Natural killer cell (primary cell): Measurements from ENCODE around the gene CKM. TPM values are rescaled to one million over a fixed set of nuclear protein-coding genes. Genes with fewer than 3 reads are reported as not detected.

Experiments used
- ATAC-seq, 3 donors: fragments of 150-1000 bp in 2 of 3; fragments of 200-7000 bp in 1 of 3; cut with Tn5 transposase; 1 replicate in 1 of 3; 2 replicates in 2 of 3; pipeline ENCODE4 v1.10.0; 2021; ENCODE audit warnings: mild to moderate bottlenecking in 2 of 3, moderate library complexity in 2 of 3
- DNase-seq, 2 donors: peaks; one replicate each; pipeline versions ENCODE4 v3.0.0 to v3.0.0-alpha.2; 2013 to 2021; ENCODE audit warnings: mixed read lengths in 1 of 2
- H3K27ac ChIP-seq: one replicate; pipeline ENCODE4 v1.5.1; 2013; ENCODE audit warnings: mild to moderate bottlenecking, low read length
- H3K27me3 ChIP-seq: one replicate; pipeline ENCODE4 v1.6.1; 2013; ENCODE audit warnings: low read length; ENCODE audit not compliant: control insufficient read depth, insufficient read depth
- H3K36me3 ChIP-seq: one replicate; pipeline ENCODE4 v1.6.1; 2013; ENCODE audit warnings: low read length; ENCODE audit not compliant: control insufficient read depth, insufficient read depth
- H3K4me1 ChIP-seq: one replicate; pipeline ENCODE4 v1.6.1; 2013; ENCODE audit warnings: low read length; ENCODE audit not compliant: control insufficient read depth, insufficient read depth
- H3K4me3 ChIP-seq: one replicate; pipeline ENCODE4 v1.5.1; 2013; ENCODE audit warnings: low read length
- H3K9me3 ChIP-seq: one replicate; pipeline ENCODE4 v1.6.1; 2013; ENCODE audit warnings: low read length; ENCODE audit not compliant: control insufficient read depth, insufficient read depth
- H3K27ac Mint-ChIP-seq, 2 donors: one replicate each; pipeline ENCODE4 v1.8.0; 2022; ENCODE audit warnings: mild to moderate bottlenecking in 2 of 2, mixed read lengths in 2 of 2, moderate library complexity in 1 of 2
- H3K27me3 Mint-ChIP-seq, 2 donors: one replicate each; pipeline ENCODE4 v1.8.0; 2022; ENCODE audit warnings: low read depth in 2 of 2, mixed read lengths in 2 of 2
- H3K36me3 Mint-ChIP-seq: one replicate; pipeline ENCODE4 v1.8.0; 2022; ENCODE audit warnings: mixed read lengths
- H3K4me1 Mint-ChIP-seq, 2 donors: one replicate each; pipeline ENCODE4 v1.8.0; 2022; ENCODE audit warnings: mixed read lengths in 2 of 2
- H3K4me3 Mint-ChIP-seq: one replicate; pipeline ENCODE4 v1.8.0; 2022; ENCODE audit warnings: mild to moderate bottlenecking, moderate library complexity, mixed read lengths
- H3K9me3 Mint-ChIP-seq, 2 donors: one replicate each; pipeline ENCODE4 v1.8.0; 2022; ENCODE audit warnings: mixed read lengths in 2 of 2
- CTCF ChIP-seq: fragments of 200-600 bp; IDR thresholded peaks from one replicate; pipeline ENCODE4 v1.8.0; 2022; ENCODE audit warnings: antibody characterized with exemption
- WGBS: methylation state at CpG from one replicate; pipeline ENCODE4 v1.1.7; 2013; ENCODE audit warnings: missing lambda C conversion rate; ENCODE audit not compliant: insufficient coverage; 5-methylcytosine and 5-hydroxymethylcytosine counted together
- intact Hi-C: fragments of 100-400 bp; cut with micrococcal nuclease; formaldehyde crosslinking; loops from one replicate; pipeline ENCODE4 v1.14.2; 2022
- total RNA-seq, 4 donors: library from RNA; stranded (reverse); fragments of 120-200 nt in 1 of 4; gene quantifications; one replicate each; pipeline versions ENCODE4 v1.2.3 to v1.2.4, GENCODE V29; 2013 to 2022

CKM gene
- total RNA-seq, 3 donors from 2014 or later (not counting 1 experiment from before 2014, with no cell fraction given), result not detected

DNA sequence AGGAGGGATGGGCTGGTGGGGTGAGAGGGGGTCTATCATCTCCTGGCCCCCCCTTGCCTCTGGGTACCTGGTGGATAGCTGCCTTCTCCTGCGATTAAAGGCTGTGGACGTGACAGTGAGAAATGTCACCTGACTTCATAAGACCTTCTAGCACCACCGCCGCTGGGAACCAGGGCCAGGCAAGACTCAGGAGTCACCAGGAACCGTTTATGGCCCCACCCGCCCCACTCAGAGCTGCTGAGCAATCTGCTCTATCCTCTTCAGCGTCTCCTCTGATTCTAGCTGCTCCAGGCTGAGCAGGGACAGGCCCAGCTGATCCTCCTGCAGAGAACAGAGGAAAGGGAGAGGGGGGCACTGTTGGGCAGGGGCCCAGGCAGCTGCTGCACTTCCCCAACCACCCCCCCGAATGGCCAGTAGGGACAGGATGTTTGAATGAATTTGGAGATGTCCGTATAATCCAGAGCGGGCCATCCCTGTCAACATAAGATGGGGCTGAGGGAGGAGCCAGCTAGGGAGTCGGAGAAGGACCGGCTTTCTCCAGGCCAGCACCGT lies 28.8 kb upstream of the CKM start:
- no peak overlapping the region for H3K4me3 ChIP-seq
- H3K27ac ChIP-seq, result no peak overlapping the region
- H3K27me3 ChIP-seq, result no peaks in the 10 kb centered on the region
- Mint-ChIP-seq H3K4me3 (no peak overlapping the region), H3K4me1 (peaks cover 0 to 5% of the 10 kb centered on the region in 2 donors), H3K27me3 (no peaks in the 10 kb centered on the region), H3K36me3 (no peaks in the 10 kb centered on the region), H3K9me3 (no peaks in the 10 kb centered on the region), H3K27ac (no peak overlapping the region)
- ATAC-seq (no peak), DNase-seq (no peak)
- TF ChIP-seq CTCF, result no peak
- WGBS, result 89% methylated on average over 13 of the region's 13 CpGs
- peaks cover 11% of the 10 kb centered on the region for H3K36me3 ChIP-seq
- no peaks in the 10 kb centered on the region for H3K4me1 ChIP-seq
- intact Hi-C loops, result no loop called here
- H3K9me3 ChIP-seq, result no peaks in the 10 kb centered on the region

DNA sequence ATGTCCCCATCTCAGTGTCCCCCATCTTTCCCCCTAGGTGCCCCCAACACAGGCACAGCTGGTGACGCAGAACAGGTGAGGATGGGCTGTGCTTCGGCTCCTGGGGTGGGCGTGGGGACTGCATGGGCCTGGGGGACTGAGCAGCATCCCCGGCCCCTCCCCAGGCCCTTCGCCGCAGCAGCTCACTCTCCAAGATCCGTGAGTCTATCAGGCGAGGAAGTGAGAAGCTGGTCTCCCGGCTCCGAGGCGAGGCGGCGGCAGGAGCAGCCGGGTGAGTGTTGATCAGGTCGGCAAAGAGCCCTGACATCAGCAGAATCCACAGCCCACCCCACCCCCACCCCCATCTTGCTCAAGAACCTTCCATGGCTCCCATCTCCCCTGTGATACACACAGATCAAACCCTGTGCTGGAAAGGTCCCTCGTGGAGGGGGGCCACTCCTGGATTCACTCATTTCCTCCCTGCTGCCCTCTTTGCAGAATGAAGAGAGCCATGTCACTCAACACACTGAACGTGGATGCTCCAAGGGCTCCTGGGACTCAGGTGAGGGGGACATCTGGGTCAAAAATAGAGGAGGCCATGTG lies 27.9 kb upstream of the CKM start:
- DNase-seq, result no peak
- no peak for ATAC-seq
- no peak for TF ChIP-seq CTCF
- Histone ChIP-seq H3K27ac (no peak overlapping the region), H3K27me3 (peaks cover 3% of the 10 kb centered on the region), H3K9me3 (no peaks in the 10 kb centered on the region), H3K4me1 (no peaks in the 10 kb centered on the region), H3K4me3 (no peak overlapping the region), H3K36me3 (peaks cover 11% of the 10 kb centered on the region)
- no peak overlapping the region for H3K4me3 Mint-ChIP-seq
- no peaks in the 10 kb centered on the region for H3K36me3 Mint-ChIP-seq
- H3K4me1 Mint-ChIP-seq, result peaks cover 0 to 5% of the 10 kb centered on the region in 2 donors
- 96% methylated on average over 17 of the region's 17 CpGs for WGBS
- intact Hi-C loops, result no loop called here
- H3K9me3 Mint-ChIP-seq, result no peaks in the 10 kb centered on the region
- no peak overlapping the region for H3K27ac Mint-ChIP-seq
- no peaks in the 10 kb centered on the region for H3K27me3 Mint-ChIP-seq

GRCh38 chr19:45349430-45349941 lies 26.8 kb upstream of the CKM start:
- TF ChIP-seq CTCF, result no peak
- peaks cover 0 to 2% of the 10 kb centered on the region in 2 donors for H3K27me3 Mint-ChIP-seq

GRCh38 chr19:45349126-45349415 lies 26.4 kb upstream of the CKM start:
- no peaks in the 10 kb centered on the region for H3K9me3 ChIP-seq
- Mint-ChIP-seq H3K4me1 (no peaks in the 10 kb centered on the region), H3K9me3 (no peaks in the 10 kb centered on the region), H3K27ac (no peak overlapping the region), H3K4me3 (no peak overlapping the region), H3K27me3 (peaks cover 0 to 5% of the 10 kb centered on the region in 2 donors), H3K36me3 (no peaks in the 10 kb centered on the region)
- DNase-seq, result no peak
- TF ChIP-seq CTCF, result no peak
- no peak overlapping the region for H3K4me3 ChIP-seq
- WGBS, result 72% methylated on average over 3 of the region's 3 CpGs
- H3K4me1 ChIP-seq, result no peaks in the 10 kb centered on the region
- H3K27ac ChIP-seq, result no peak overlapping the region
- no peak for ATAC-seq
- intact Hi-C loops, result no loop called here
- H3K27me3 ChIP-seq, result peaks cover 3% of the 10 kb centered on the region
- H3K36me3 ChIP-seq, result peaks cover 11% of the 10 kb centered on the region

More at GRCh38 chr19:45349430-45349941, 26.8 kb upstream of the CKM start:
- DNase-seq, result no peak
- H3K4me3 Mint-ChIP-seq, result no peak overlapping the region
- intact Hi-C loops, result no loop called here
- no peak overlapping the region for H3K27ac Mint-ChIP-seq
- Histone ChIP-seq H3K36me3 (peaks cover 11% of the 10 kb centered on the region), H3K9me3 (no peaks in the 10 kb centered on the region), H3K27me3 (peaks cover 3% of the 10 kb centered on the region), H3K4me3 (no peak overlapping the region), H3K4me1 (no peaks in the 10 kb centered on the region), H3K27ac (no peak overlapping the region)
- H3K36me3 Mint-ChIP-seq, result no peaks in the 10 kb centered on the region
- 94% methylated on average over 17 of the region's 17 CpGs for WGBS
- peaks cover 0 to 3% of the 10 kb centered on the region in 2 donors for H3K4me1 Mint-ChIP-seq
- no peak for ATAC-seq
- no peaks in the 10 kb centered on the region for H3K9me3 Mint-ChIP-seq
